OCI-LY7 (cell line): ENCODE measurements around the gene TMCC1.

Source experiments
- CTCF ChIP-seq: fragments of 200-600 bp; sonication (generic); conservative IDR thresholded peaks from 2 replicates; pipeline ENCODE4 v1.5.1; 2014; ENCODE audit warnings: mild to moderate bottlenecking, antibody characterized with exemption, low read length, moderate library complexity, mixed read lengths
- EZH2phosphoT487 ChIP-seq: fragments of 200-600 bp; sonication (generic); IDR thresholded peaks from 2 replicates; pipeline ENCODE4 v1.6.1; 2018; ENCODE audit warnings: low read depth, borderline replicate concordance, mild to moderate bottlenecking, mixed run types, antibody characterized with exemption, low read length, moderate library complexity, mixed read lengths

GRCh38 chr3:129672412-129672811 lies 221.1 kb downstream of the TMCC1 start:
- no peak for TF ChIP-seq CTCF
- no peak for TF ChIP-seq EZH2phosphoT487
